Gastroesophageal sphincter (tissue), 4 donors: ENCODE data around the gene DLGAP4. TPM values are rescaled to one million over a fixed set of nuclear protein-coding genes. Genes with fewer than 3 reads are reported as not detected.

Source experiments
- ATAC-seq: fragments of 150-250 bp; one replicate; pipeline ENCODE4 v1.9.1; 2016; ENCODE audit warnings: mild to moderate bottlenecking, moderate library complexity
- H3K27ac ChIP-seq, 4 donors: fragments of 200-600 bp; sonication (generic) in 3 of 4; 1 replicate in 3 of 4; 2 replicates in 1 of 4; pipeline ENCODE4 v1.5.1; 2016 to 2019
- H3K27me3 ChIP-seq: fragments of 200-600 bp; sonication (generic); one replicate; pipeline ENCODE4 v1.5.1; 2019
- H3K36me3 ChIP-seq, 2 donors: fragments of 200-600 bp; sonication (generic); one replicate each; pipeline ENCODE4 v1.5.1; 2019; ENCODE audit warnings: control low read depth in 1 of 2
- H3K4me1 ChIP-seq, 3 donors: fragments of 200-600 bp; sonication (generic); 1 replicate in 2 of 3; 2 replicates in 1 of 3; pipeline ENCODE4 v1.5.1; 2016 to 2019; ENCODE audit warnings: control low read depth in 2 of 3
- H3K4me3 ChIP-seq, 2 donors: fragments of 200-600 bp; sonication (generic); one replicate each; pipeline ENCODE4 v1.5.1; 2019; ENCODE audit warnings: mild to moderate bottlenecking in 1 of 2, moderate library complexity in 1 of 2
- H3K9me3 ChIP-seq, 3 donors: fragments of 200-600 bp; sonication (generic); one replicate each; pipeline ENCODE4 v1.5.1; 2017 to 2019; ENCODE audit warnings: control low read depth in 2 of 3
- EP300 ChIP-seq: sonication (generic); formaldehyde crosslinking; IDR thresholded peaks from one replicate; pipeline ENCODE4 v1.6.1; 2017; ENCODE audit warnings: antibody characterized with exemption, mild to moderate bottlenecking
- POLR2A ChIP-seq, 2 donors: fragments of 450-650 bp; IDR thresholded peaks; one replicate each; pipeline ENCODE4 v1.6.1; 2017; ENCODE audit warnings: antibody characterized with exemption in 2 of 2, mild to moderate bottlenecking in 2 of 2, moderate library complexity in 1 of 2
- POLR2AphosphoS5 ChIP-seq: sonication (generic); formaldehyde crosslinking; IDR thresholded peaks from one replicate; pipeline ENCODE4 v1.6.1; 2017; ENCODE audit warnings: antibody characterized with exemption
- WGBS, 2 donors: methylation state at CpG; one replicate each; pipeline ENCODE4 v1.1.5; 2018; ENCODE audit warnings: low coverage in 1 of 2; 5-methylcytosine and 5-hydroxymethylcytosine counted together
- total RNA-seq, 4 donors: library from RNA; depleted of rRNA; stranded (reverse); fragments of >200 nt; gene quantifications; one replicate each; pipeline ENCODE4 v1.1.0, GENCODE V29; 2016
- TF ChIP-seq, protein P1 (sequence below), 4 experiments: fragments of 200-600 bp in 2 of 4; fragments of 450-650 bp in 2 of 4; sonication (generic) in 1 of 4; IDR thresholded peaks; one replicate each; pipeline ENCODE4 v1.5.1; 2017 to 2019; ENCODE audit warnings: antibody characterized with exemption in 4 of 4, mild to moderate bottlenecking in 2 of 4, moderate library complexity in 2 of 4

The DLGAP4 gene
- total RNA-seq, 4 donors from 2014 or later, result 35.5 to 76.1 (median 42.2) TPM

DNA sequence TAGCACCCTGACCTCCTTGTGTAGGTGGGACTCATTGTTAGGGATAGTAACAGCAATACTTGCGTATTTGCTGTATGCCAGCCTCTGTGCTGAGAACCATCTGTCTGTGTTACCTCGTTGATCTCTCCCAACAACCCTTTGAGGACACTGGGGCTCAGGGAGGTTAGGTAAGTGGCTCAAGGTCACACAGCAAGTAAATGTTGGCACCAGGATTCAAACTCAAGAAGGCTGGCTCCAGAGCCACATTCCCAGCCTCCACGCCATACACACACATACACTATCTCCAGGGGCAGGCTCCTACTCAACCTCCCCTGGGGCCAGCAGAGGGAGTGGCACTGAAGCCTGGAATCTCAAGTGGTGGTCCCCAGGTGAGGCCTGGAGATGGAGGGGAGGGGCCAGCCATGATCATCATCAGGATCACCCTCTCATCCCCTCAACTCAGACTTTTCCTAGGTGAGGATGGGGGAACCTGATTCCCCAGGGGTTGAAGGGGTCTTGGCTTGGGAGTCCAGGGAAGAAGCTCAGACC, 109.4 kb downstream of the DLGAP4 start:
- H3K27ac ChIP-seq, result no peak overlapping the region
- H3K36me3 ChIP-seq, result no peaks in the 10 kb centered on the region
- TF ChIP-seq POLR2A (IDR thresholded peaks at IDR 0.05) (no peak), POLR2AphosphoS5 (no peak), EP300 (no peak)
- H3K27me3 ChIP-seq, result peaks cover 56% of the 10 kb centered on the region
- no peak overlapping the region for H3K4me3 ChIP-seq
- ATAC-seq, result no peak
- 49 to 60% methylated on average over 1 to 2 of the region's 3 CpGs for WGBS, 2 donors
- no peaks in the 10 kb centered on the region for H3K4me1 ChIP-seq
- no peaks in the 10 kb centered on the region for H3K9me3 ChIP-seq

DNA sequence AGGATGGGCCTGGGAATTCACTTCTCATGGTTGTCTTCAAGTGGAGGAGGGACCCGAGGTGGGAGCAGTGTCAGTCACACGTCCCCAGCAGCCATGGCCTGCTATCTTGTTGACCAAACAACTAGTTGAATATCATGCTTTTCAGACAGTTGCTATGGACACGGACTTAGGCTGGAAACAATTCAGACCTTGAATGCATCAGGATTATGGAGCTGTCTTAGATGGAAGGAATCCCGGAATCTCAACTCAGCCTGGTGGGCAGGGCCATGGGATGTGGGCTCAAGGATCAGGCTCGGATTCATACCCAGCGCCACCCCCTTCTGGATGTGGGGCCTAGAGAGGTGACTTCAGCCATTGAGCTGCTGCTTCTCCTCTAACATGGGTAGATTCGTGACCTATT, 112.6 kb downstream of the DLGAP4 start:
- Histone ChIP-seq H3K27ac (no peak overlapping the region), H3K36me3 (no peaks in the 10 kb centered on the region), H3K4me3 (no peak overlapping the region), H3K9me3 (no peaks in the 10 kb centered on the region), H3K4me1 (no peaks in the 10 kb centered on the region), H3K27me3 (peaks cover 60% of the 10 kb centered on the region)
- WGBS, 2 donors, result 59 to 79% methylated on average over 3 of the region's 7 CpGs
- no peak for ATAC-seq
- no peak for TF ChIP-seq POLR2AphosphoS5

DNA sequence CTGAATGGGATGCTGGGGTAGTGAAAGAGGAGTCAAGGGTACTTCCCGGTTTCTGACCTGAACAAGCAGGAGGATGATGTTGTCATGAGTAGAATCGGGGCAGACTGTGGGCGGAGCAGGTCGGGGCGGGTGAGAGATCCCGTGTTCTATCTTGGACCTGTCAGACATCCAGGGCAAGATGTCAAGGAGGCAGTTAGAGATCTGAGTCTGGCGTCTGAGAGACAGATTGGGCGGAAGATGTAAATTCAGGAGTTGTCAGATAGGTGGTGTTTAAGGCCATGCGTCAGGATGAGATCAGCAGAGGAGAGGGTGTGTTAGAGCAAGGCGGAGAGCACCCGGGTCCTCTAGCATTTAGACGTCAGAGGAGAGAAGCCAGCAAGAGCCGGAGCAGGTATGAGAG, 115.5 kb downstream of the DLGAP4 start:
- TF ChIP-seq, protein P1, sequence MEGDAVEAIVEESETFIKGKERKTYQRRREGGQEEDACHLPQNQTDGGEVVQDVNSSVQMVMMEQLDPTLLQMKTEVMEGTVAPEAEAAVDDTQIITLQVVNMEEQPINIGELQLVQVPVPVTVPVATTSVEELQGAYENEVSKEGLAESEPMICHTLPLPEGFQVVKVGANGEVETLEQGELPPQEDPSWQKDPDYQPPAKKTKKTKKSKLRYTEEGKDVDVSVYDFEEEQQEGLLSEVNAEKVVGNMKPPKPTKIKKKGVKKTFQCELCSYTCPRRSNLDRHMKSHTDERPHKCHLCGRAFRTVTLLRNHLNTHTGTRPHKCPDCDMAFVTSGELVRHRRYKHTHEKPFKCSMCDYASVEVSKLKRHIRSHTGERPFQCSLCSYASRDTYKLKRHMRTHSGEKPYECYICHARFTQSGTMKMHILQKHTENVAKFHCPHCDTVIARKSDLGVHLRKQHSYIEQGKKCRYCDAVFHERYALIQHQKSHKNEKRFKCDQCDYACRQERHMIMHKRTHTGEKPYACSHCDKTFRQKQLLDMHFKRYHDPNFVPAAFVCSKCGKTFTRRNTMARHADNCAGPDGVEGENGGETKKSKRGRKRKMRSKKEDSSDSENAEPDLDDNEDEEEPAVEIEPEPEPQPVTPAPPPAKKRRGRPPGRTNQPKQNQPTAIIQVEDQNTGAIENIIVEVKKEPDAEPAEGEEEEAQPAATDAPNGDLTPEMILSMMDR (IDR thresholded peaks at IDR 0.05), result no peak
- TF ChIP-seq EP300 (no peak), POLR2A (IDR thresholded peaks at IDR 0.05) (no peak), POLR2AphosphoS5 (no peak)
- 45 to 52% methylated on average over 2 to 13 of the region's 13 CpGs for WGBS, 2 donors
- no peak overlapping the region for H3K27ac ChIP-seq
- H3K36me3 ChIP-seq, result no peaks in the 10 kb centered on the region
- H3K4me1 ChIP-seq, result no peaks in the 10 kb centered on the region
- ATAC-seq, result no peak
- H3K4me3 ChIP-seq, result no peak overlapping the region
- peaks cover 56% of the 10 kb centered on the region for H3K27me3 ChIP-seq
- no peaks in the 10 kb centered on the region for H3K9me3 ChIP-seq

DNA sequence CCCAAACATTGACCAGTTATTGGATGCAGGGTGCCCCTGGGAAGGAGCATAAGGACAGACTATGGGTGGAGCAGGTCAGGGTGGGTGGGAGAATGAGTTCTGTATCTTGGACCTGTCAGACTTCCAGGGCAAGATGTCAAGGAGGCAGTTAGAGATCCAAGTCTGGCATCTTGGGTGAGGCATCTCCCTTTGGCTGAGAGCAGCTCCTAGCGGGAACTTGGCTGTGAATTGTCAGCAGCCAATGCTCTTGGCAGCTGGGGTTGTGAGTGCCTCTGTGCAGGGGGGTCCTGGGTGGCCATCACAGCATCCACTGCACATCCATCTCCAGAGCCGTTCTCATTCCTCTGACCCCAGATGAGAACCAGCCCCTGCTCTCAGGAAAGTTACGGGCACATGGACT, 118.2 kb downstream of the DLGAP4 start:
- Histone ChIP-seq H3K27me3 (peaks cover 44% of the 10 kb centered on the region), H3K27ac (no peak overlapping the region), H3K4me3 (no peak overlapping the region), H3K4me1 (no peaks in the 10 kb centered on the region), H3K9me3 (no peaks in the 10 kb centered on the region), H3K36me3 (no peaks in the 10 kb centered on the region)
- ATAC-seq, result no peak
- 30 to 36% methylated on average over 2 to 3 of the region's 3 CpGs for WGBS, 2 donors
- TF ChIP-seq, protein P1 (IDR thresholded peaks at IDR 0.05), result no peak
- TF ChIP-seq POLR2A (IDR thresholded peaks at IDR 0.05) (no peak), POLR2AphosphoS5 (no peak), EP300 (no peak)

DNA sequence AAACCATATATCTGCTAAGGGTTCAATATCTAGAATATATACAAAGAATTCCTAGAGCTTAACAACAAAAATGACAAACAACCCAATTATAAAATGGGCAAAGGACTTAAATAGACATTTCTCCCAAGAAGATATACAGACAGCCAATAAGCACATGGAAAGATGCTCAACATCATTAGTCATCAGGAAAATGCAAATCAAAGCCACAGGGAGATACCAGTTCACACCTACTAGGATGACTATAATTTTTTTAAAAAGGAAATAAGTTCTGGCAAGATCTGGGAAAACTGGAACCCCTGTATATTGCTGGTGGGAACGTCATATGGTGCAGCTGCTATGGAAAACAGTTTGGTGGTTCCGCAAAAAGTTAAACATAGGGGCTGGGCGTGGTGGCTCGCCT, 119.0 kb downstream of the DLGAP4 start:
- TF ChIP-seq, protein P1 (IDR thresholded peaks at IDR 0.05), result no peak
- no peak for TF ChIP-seq POLR2AphosphoS5
- TF ChIP-seq POLR2A (IDR thresholded peaks at IDR 0.05), result no peak
- TF ChIP-seq EP300, result no peak
- Histone ChIP-seq H3K27ac (no peak overlapping the region), H3K4me1 (no peaks in the 10 kb centered on the region), H3K27me3 (peaks cover 37% of the 10 kb centered on the region), H3K4me3 (no peak overlapping the region), H3K36me3 (no peaks in the 10 kb centered on the region), H3K9me3 (no peaks in the 10 kb centered on the region)
- 49 to 53% methylated on average over 4 of the region's 4 CpGs for WGBS, 2 donors
- no peak for ATAC-seq

DNA sequence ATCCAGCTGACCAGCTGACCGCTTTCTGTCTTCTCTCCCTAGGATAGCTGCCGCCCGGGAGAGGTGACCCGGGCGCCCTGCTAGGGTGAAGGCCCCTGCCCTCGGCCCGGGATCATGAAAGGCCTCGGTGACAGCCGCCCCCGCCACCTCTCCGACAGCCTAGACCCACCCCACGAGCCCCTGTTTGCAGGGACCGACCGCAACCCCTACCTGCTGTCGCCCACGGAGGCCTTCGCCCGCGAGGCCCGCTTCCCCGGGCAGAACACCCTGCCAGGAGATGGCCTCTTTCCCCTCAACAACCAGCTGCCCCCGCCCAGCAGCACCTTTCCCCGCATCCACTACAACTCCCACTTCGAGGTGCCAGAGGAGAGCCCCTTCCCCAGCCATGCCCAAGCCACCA, 125.5 kb downstream of the DLGAP4 start:
- Histone ChIP-seq H3K9me3 (no peaks in the 10 kb centered on the region), H3K27me3 (peaks cover 16% of the 10 kb centered on the region), H3K36me3 (no peaks in the 10 kb centered on the region), H3K4me1 (peaks cover 0 to 8% (median 5%) of the 10 kb centered on the region in 3 donors), H3K4me3 (no peak overlapping the region), H3K27ac (no peak overlapping the region)
- WGBS, 2 donors, result 90% methylated on average over 6 of the region's 24 CpGs; no CpG with 5 or more reads in 1 of the 2 donors
- TF ChIP-seq POLR2A (IDR thresholded peaks at IDR 0.05), result no peak
- no peak for TF ChIP-seq POLR2AphosphoS5
- TF ChIP-seq, protein P1 (IDR thresholded peaks at IDR 0.05), result no peak
- TF ChIP-seq EP300, result no peak
- ATAC-seq, result no peak
